Suprapubic skin (tissue), 4 donors: ENCODE results near the gene CHL1. TPM values are rescaled to one million over a fixed set of nuclear protein-coding genes. Genes with fewer than 3 reads are reported as not detected.

Source experiments
- DNase-seq, 2 donors: peaks; one replicate each; pipeline ENCODE4 v3.0.0-alpha.2; 2019; ENCODE audit warnings: low spot score in 2 of 2
- H3K27ac ChIP-seq: fragments of 200-600 bp; sonication (generic); one replicate; pipeline ENCODE4 v1.5.1; 2019
- H3K27me3 ChIP-seq: fragments of 200-600 bp; sonication (generic); one replicate; pipeline ENCODE4 v1.5.1; 2019
- H3K36me3 ChIP-seq: fragments of 200-600 bp; sonication (generic); one replicate; pipeline ENCODE4 v1.5.1; 2019
- H3K4me1 ChIP-seq: fragments of 200-600 bp; sonication (generic); one replicate; pipeline ENCODE4 v1.5.1; 2019
- H3K4me3 ChIP-seq: fragments of 200-600 bp; sonication (generic); one replicate; pipeline ENCODE4 v1.5.1; 2019; ENCODE audit warnings: mild to moderate bottlenecking
- H3K9me3 ChIP-seq: fragments of 200-600 bp; sonication (generic); one replicate; pipeline ENCODE4 v1.5.1; 2019
- EP300 ChIP-seq: sonication (generic); formaldehyde crosslinking; IDR thresholded peaks from one replicate; pipeline ENCODE4 v1.6.1; 2017; ENCODE audit warnings: antibody characterized with exemption
- POLR2A ChIP-seq, 2 donors: fragments of 450-650 bp; IDR thresholded peaks; one replicate each; pipeline ENCODE4 v1.6.1; 2017; ENCODE audit warnings: antibody characterized with exemption in 2 of 2, mild to moderate bottlenecking in 2 of 2, moderate library complexity in 2 of 2
- POLR2AphosphoS5 ChIP-seq, 3 donors: sonication (generic); formaldehyde crosslinking; IDR thresholded peaks; one replicate each; pipeline ENCODE4 v1.6.1; 2017; ENCODE audit warnings: antibody characterized with exemption in 3 of 3
- WGBS: methylation state at CpG from one replicate; pipeline ENCODE4 v1.1.5; 2018; 5-methylcytosine and 5-hydroxymethylcytosine counted together
- total RNA-seq, 4 donors: library from RNA; depleted of rRNA; stranded (reverse); fragments of >200 nt; gene quantifications; one replicate each; pipeline ENCODE4 v1.1.0, GENCODE V29; 2016
- TF ChIP-seq, protein P1 (sequence below), 2 donors: fragments of 200-600 bp in 1 of 2; fragments of 450-650 bp in 1 of 2; sonication (generic) in 1 of 2; IDR thresholded peaks; one replicate each; pipeline ENCODE4 v1.5.1; 2016 to 2019; ENCODE audit warnings: antibody characterized with exemption in 2 of 2, mild to moderate bottlenecking in 1 of 2, moderate library complexity in 1 of 2

Gene CHL1
- total RNA-seq, 4 donors from 2014 or later = 39.5 to 77.9 (median 60.5) TPM

- no peaks in the 10 kb centered on the region for H3K36me3 ChIP-seq
- TF ChIP-seq POLR2A (IDR thresholded peaks at IDR 0.05) = no peak
- no peak for TF ChIP-seq EP300
- no peaks in the 10 kb centered on the region for H3K27me3 ChIP-seq
- 94% methylated on average over 5 of the region's 5 CpGs for WGBS
- H3K9me3 ChIP-seq = no peaks in the 10 kb centered on the region
- no peak overlapping the region for H3K4me3 ChIP-seq
- H3K4me1 ChIP-seq = no peaks in the 10 kb centered on the region
- H3K27ac ChIP-seq = no peak overlapping the region
- DNase-seq = no peak
These were observed 224.0 kb downstream of the CHL1 start for GRCh38 chr3:420584-420983.

DNA sequence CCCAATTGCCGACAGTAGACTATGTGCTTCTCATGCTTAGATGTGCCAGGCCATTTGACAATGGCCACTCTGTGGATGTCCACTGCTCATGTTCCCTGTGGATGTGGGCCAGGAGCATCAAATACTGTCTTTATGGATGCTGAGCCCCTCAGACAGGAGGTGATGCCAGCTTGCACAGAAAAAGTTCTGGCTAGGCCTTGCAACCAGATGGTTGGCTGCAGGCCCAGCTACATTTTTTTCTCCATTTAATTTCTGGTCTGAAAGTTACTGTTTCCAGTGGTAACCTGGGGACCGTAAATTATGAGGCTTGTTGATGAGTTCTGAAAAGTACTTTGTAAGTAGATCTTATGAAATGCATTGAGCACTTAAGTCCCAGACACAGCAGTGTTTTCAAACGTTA, 228.5 kb downstream of the CHL1 start:
- Histone ChIP-seq H3K9me3 (no peaks in the 10 kb centered on the region), H3K27ac (no peak overlapping the region), H3K4me3 (no peak overlapping the region), H3K36me3 (no peaks in the 10 kb centered on the region), H3K27me3 (no peaks in the 10 kb centered on the region), H3K4me1 (no peaks in the 10 kb centered on the region)
- no peak for DNase-seq
- 47% methylated on average over 3 of the region's 3 CpGs for WGBS
- TF ChIP-seq POLR2A (IDR thresholded peaks at IDR 0.05) = no peak

- H3K27me3 ChIP-seq = no peaks in the 10 kb centered on the region
- WGBS = 38% methylated on average over 1 of the region's 1 CpG
- no peak for DNase-seq
- H3K9me3 ChIP-seq = no peaks in the 10 kb centered on the region
- H3K36me3 ChIP-seq = no peaks in the 10 kb centered on the region
- H3K4me1 ChIP-seq = no peaks in the 10 kb centered on the region
- H3K4me3 ChIP-seq = no peak overlapping the region
- TF ChIP-seq, protein P1, sequence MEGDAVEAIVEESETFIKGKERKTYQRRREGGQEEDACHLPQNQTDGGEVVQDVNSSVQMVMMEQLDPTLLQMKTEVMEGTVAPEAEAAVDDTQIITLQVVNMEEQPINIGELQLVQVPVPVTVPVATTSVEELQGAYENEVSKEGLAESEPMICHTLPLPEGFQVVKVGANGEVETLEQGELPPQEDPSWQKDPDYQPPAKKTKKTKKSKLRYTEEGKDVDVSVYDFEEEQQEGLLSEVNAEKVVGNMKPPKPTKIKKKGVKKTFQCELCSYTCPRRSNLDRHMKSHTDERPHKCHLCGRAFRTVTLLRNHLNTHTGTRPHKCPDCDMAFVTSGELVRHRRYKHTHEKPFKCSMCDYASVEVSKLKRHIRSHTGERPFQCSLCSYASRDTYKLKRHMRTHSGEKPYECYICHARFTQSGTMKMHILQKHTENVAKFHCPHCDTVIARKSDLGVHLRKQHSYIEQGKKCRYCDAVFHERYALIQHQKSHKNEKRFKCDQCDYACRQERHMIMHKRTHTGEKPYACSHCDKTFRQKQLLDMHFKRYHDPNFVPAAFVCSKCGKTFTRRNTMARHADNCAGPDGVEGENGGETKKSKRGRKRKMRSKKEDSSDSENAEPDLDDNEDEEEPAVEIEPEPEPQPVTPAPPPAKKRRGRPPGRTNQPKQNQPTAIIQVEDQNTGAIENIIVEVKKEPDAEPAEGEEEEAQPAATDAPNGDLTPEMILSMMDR (IDR thresholded peaks at IDR 0.05) = no peak
- no peak for TF ChIP-seq POLR2AphosphoS5 (IDR thresholded peaks at IDR 0.05)
- TF ChIP-seq EP300 = no peak
- TF ChIP-seq POLR2A (IDR thresholded peaks at IDR 0.05) = no peak
- H3K27ac ChIP-seq = no peak overlapping the region
These were observed 229.5 kb downstream of the CHL1 start for GRCh38 chr3:426072-426471.

GRCh38 chr3:427128-427527, 230.6 kb downstream of the CHL1 start:
- Histone ChIP-seq H3K36me3 (no peaks in the 10 kb centered on the region), H3K27me3 (no peaks in the 10 kb centered on the region), H3K4me3 (no peak overlapping the region), H3K4me1 (no peaks in the 10 kb centered on the region), H3K27ac (no peak overlapping the region), H3K9me3 (no peaks in the 10 kb centered on the region)
- WGBS = 53% methylated on average over 4 of the region's 4 CpGs
- no peak for DNase-seq
- TF ChIP-seq EP300 = no peak
- TF ChIP-seq POLR2AphosphoS5 (IDR thresholded peaks at IDR 0.05) = no peak
- TF ChIP-seq, protein P1 (IDR thresholded peaks at IDR 0.05) = no peak
- TF ChIP-seq POLR2A (IDR thresholded peaks at IDR 0.05) = no peak

- Histone ChIP-seq H3K36me3 (no peaks in the 10 kb centered on the region), H3K27me3 (no peaks in the 10 kb centered on the region), H3K4me1 (no peaks in the 10 kb centered on the region), H3K9me3 (no peaks in the 10 kb centered on the region), H3K27ac (no peak overlapping the region), H3K4me3 (no peak overlapping the region)
- TF ChIP-seq POLR2AphosphoS5 (IDR thresholded peaks at IDR 0.05) = no peak
- TF ChIP-seq EP300 = no peak
- TF ChIP-seq, protein P1 (IDR thresholded peaks at IDR 0.05) = no peak
- TF ChIP-seq POLR2A (IDR thresholded peaks at IDR 0.05) = no peak
- DNase-seq = no peak
- 59% methylated on average over 4 of the region's 4 CpGs for WGBS
These were observed 233.6 kb downstream of the CHL1 start for GRCh38 chr3:430186-430585.

DNA sequence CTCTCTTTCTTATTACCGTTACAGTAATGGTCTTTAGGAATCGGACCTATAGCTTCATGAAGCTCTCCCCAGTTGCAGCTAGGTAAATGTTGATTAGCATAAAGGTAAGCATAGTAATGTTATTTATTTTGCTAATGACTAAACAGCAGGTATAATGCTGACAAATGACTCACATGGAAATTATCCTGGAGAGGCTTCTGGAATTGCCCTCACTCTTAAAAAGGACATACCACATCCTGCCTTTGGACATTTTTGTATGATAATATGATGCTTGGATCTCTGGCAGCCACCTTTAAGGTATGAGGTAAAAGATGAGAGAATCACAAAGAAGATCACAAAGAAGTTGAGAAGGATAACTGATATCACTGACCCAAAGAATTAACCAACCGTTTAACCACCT, 238.6 kb downstream of the CHL1 start:
- DNase-seq = no peak
- Histone ChIP-seq H3K9me3 (no peaks in the 10 kb centered on the region), H3K27me3 (no peaks in the 10 kb centered on the region), H3K36me3 (no peaks in the 10 kb centered on the region), H3K27ac (no peak overlapping the region), H3K4me3 (no peak overlapping the region), H3K4me1 (no peaks in the 10 kb centered on the region)
- 65% methylated on average over 3 of the region's 3 CpGs for WGBS
- no peak for TF ChIP-seq POLR2AphosphoS5 (IDR thresholded peaks at IDR 0.05)
- TF ChIP-seq POLR2A (IDR thresholded peaks at IDR 0.05) = no peak
- TF ChIP-seq EP300 = no peak
- TF ChIP-seq, protein P1 (IDR thresholded peaks at IDR 0.05) = no peak
